H1 (cell line): ENCODE data around the gene NR2E1. TPM values are rescaled to one million over a fixed set of nuclear protein-coding genes. Genes with fewer than 3 reads are reported as not detected.
A peak's percentile ranks its signal among the peaks of the same experiment; 100 is the strongest.

Experiments
- CTCF ChIA-PET: fragments of 300-600 bp; sonication (Branson Sonifier 250); formaldehyde crosslinking; loops from one replicate; lab custom pipeline; 2021; ENCODE audit not compliant: partially characterized antibody; lab: Charles Lee
- POLR2A ChIA-PET: fragments of 300-600 bp; sonication (Branson Sonifier 250); formaldehyde crosslinking; loops from one replicate; lab custom pipeline; 2021; ENCODE audit warnings: inconsistent platforms; ENCODE audit not compliant: partially characterized antibody; lab: Charles Lee
- DNase-seq, 2 experiments: peaks; one replicate each; pipeline versions ENCODE4 v3.0.0 to v3.0.0-alpha.2; 2010 to 2022; ENCODE audit warnings: low spot score in 2 of 2, low read depth in 1 of 2, mixed read lengths in 1 of 2
- FAIRE-seq: peaks from 2 replicates; lab custom pipeline; 2011; peaks lifted over from hg19 to GRCh38; lab: Jason Lieb, UNC
- H2AFZ ChIP-seq: 2 replicates; pipeline ENCODE4 v1.8.1; 2012; ENCODE audit warnings: low read length, inconsistent platforms
- H2AK5ac ChIP-seq: 2 replicates; pipeline ENCODE4 v1.6.1; 2013; ENCODE audit warnings: low read depth, low read length
- H2BK120ac ChIP-seq: replicated peaks from 2 replicates; pipeline ENCODE3; 2013; ENCODE audit warnings: low read depth, low read length, inconsistent platforms
- H2BK12ac ChIP-seq: 2 replicates; pipeline ENCODE4 v1.6.1; 2013; ENCODE audit warnings: low read depth, low read length
- H2BK15ac ChIP-seq: 2 replicates; pipeline ENCODE4 v1.6.1; 2013; ENCODE audit warnings: low read length
- H2BK20ac ChIP-seq: 2 replicates; pipeline ENCODE4 v1.6.1; 2013; ENCODE audit warnings: low read length
- H2BK5ac ChIP-seq: 2 replicates; pipeline ENCODE4 v1.6.1; 2013; ENCODE audit warnings: low read depth, low read length
- H3K14ac ChIP-seq: 2 replicates; pipeline ENCODE4 v1.6.1; 2013; ENCODE audit warnings: inconsistent platforms; ENCODE audit not compliant: insufficient read length
- H3K18ac ChIP-seq: 2 replicates; pipeline ENCODE4 v1.6.1; 2013; ENCODE audit warnings: low read length; ENCODE audit errors: extremely low read depth
- H3K23ac ChIP-seq: 2 replicates; pipeline ENCODE4 v1.6.1; 2013; ENCODE audit warnings: inconsistent platforms; ENCODE audit not compliant: insufficient read length
- H3K23me2 ChIP-seq: 2 replicates; pipeline ENCODE4 v1.6.1; 2013; ENCODE audit warnings: low read depth, low read length
- H3K27ac ChIP-seq: 2 replicates; pipeline ENCODE4 v1.6.1; 2011; ENCODE audit warnings: low read depth, low read length, inconsistent platforms
- H3K27me3 ChIP-seq, 4 experiments: replicated peaks in 1 of 4; 1 replicate in 1 of 4; 2 replicates in 3 of 4; pipeline versions ENCODE4 v1.6.1 to v1.8.1; 2011 to 2013; ENCODE audit warnings: low read length in 3 of 4, mild to moderate bottlenecking in 3 of 4, inconsistent platforms in 2 of 4, mixed read lengths in 2 of 4, moderate library complexity in 1 of 4; ENCODE audit not compliant: control insufficient read depth in 3 of 4, insufficient read depth in 3 of 4; ENCODE audit errors: extremely low read depth in 1 of 4
- H3K36me3 ChIP-seq, 4 experiments: 2 replicates each; pipeline versions ENCODE4 v1.6.1 to v1.8.1; 2011 to 2013; ENCODE audit warnings: mild to moderate bottlenecking in 4 of 4, low read length in 3 of 4, moderate library complexity in 2 of 4, control low read depth in 1 of 4, inconsistent platforms in 1 of 4; ENCODE audit not compliant: insufficient read depth in 4 of 4, control insufficient read depth in 2 of 4
- H3K4ac ChIP-seq: replicated peaks from 2 replicates; pipeline ENCODE3; 2013; ENCODE audit warnings: low read length, low read depth, mixed read lengths, inconsistent platforms; ENCODE audit not compliant: insufficient read length
- H3K4me1 ChIP-seq, 4 experiments: replicated peaks in 1 of 4; 1 replicate in 1 of 4; 2 replicates in 3 of 4; pipeline versions ENCODE4 v1.6.1 to v1.8.1; 2011 to 2013; ENCODE audit warnings: low read length in 3 of 4, inconsistent platforms in 2 of 4, mixed read lengths in 1 of 4; ENCODE audit not compliant: insufficient read depth in 4 of 4, control insufficient read depth in 3 of 4
- H3K4me2 ChIP-seq, 2 experiments: 2 replicates each; pipeline versions ENCODE4 v1.6.1 to v1.8.1; 2011 to 2013; ENCODE audit warnings: low read depth in 2 of 2, low read length in 2 of 2, control low read depth in 1 of 2, inconsistent platforms in 1 of 2, mild to moderate bottlenecking in 1 of 2; ENCODE audit not compliant: insufficient read depth in 1 of 2
- H3K4me3 ChIP-seq, 4 experiments: fragments of 200-600, 300-600 bp in 1 of 4; sonication (generic), shearing (Covaris generic), sonication (Bioruptor Twin) in 1 of 4; 2 replicates each; pipeline versions ENCODE4 v1.5.1 to v1.8.1; 2011 to 2016; ENCODE audit warnings: low read length in 4 of 4, low read depth in 3 of 4, control low read depth in 2 of 4, inconsistent platforms in 2 of 4, mild to moderate bottlenecking in 2 of 4, mixed read lengths in 1 of 4, moderate library complexity in 1 of 4; ENCODE audit not compliant: insufficient read depth in 2 of 4; ENCODE audit errors: extremely low read depth in 1 of 4
- H3K56ac ChIP-seq: replicated peaks from 2 replicates; pipeline ENCODE3; 2013; ENCODE audit warnings: low read depth, mild to moderate bottlenecking, mixed read lengths, low read length, inconsistent platforms; ENCODE audit not compliant: insufficient read length
- H3K79me1 ChIP-seq: 2 replicates; pipeline ENCODE4 v1.6.1; 2013; ENCODE audit warnings: low read depth, low read length, control low read depth
- H3K79me2 ChIP-seq, 2 experiments: 2 replicates each; pipeline versions ENCODE4 v1.6.1 to v1.8.1; 2012 to 2013; ENCODE audit warnings: low read length in 2 of 2, mild to moderate bottlenecking in 2 of 2, inconsistent platforms in 1 of 2; ENCODE audit not compliant: insufficient read depth in 2 of 2, control insufficient read depth in 1 of 2
- H3K9ac ChIP-seq, 4 experiments: replicated peaks in 1 of 4; 1 replicate in 1 of 4; 2 replicates in 3 of 4; pipeline versions ENCODE4 v1.6.1 to v1.8.1; 2011 to 2013; ENCODE audit warnings: low read depth in 3 of 4, low read length in 3 of 4, control low read depth in 2 of 4, mild to moderate bottlenecking in 2 of 4, moderate library complexity in 2 of 4, inconsistent platforms in 1 of 4; ENCODE audit errors: extremely low read depth in 1 of 4
- H3K9me3 ChIP-seq, 2 experiments: 2 replicates each; pipeline versions ENCODE4 v1.6.1 to v1.8.1; 2012 to 2013; ENCODE audit warnings: mild to moderate bottlenecking in 2 of 2, moderate library complexity in 2 of 2, control low read depth in 1 of 2, inconsistent platforms in 1 of 2, low read depth in 1 of 2, low read length in 1 of 2, mixed read lengths in 1 of 2; ENCODE audit not compliant: insufficient read depth in 2 of 2
- H4K20me1 ChIP-seq, 2 experiments: replicated peaks in 1 of 2; 2 replicates each; pipeline versions ENCODE3 to v1.8.1; 2011 to 2013; ENCODE audit warnings: inconsistent platforms in 2 of 2, low read length in 2 of 2, mild to moderate bottlenecking in 1 of 2; ENCODE audit not compliant: insufficient read depth in 2 of 2, control insufficient read depth in 1 of 2
- H4K5ac ChIP-seq: 2 replicates; pipeline ENCODE4 v1.6.1; 2013; ENCODE audit warnings: low read length, low read depth, mixed read lengths, inconsistent platforms; ENCODE audit not compliant: insufficient read length
- H4K8ac ChIP-seq: 2 replicates; pipeline ENCODE4 v1.8.0; 2013; ENCODE audit warnings: mild to moderate bottlenecking, moderate library complexity, low read length, inconsistent platforms; ENCODE audit not compliant: insufficient read depth; ENCODE audit errors: extremely low read depth
- H4K91ac ChIP-seq: replicated peaks from 2 replicates; pipeline ENCODE3; 2013; ENCODE audit warnings: low read length, mixed read lengths, inconsistent platforms; ENCODE audit not compliant: insufficient read length
- CHD1 ChIP-seq: IDR thresholded peaks from 2 replicates; pipeline ENCODE4 v1.6.1; 2012; ENCODE audit warnings: low read depth, low read length, improper control_type of control experiment
- JUND ChIP-seq: IDR thresholded peaks from 2 replicates; pipeline ENCODE4 v1.6.1; 2011; ENCODE audit warnings: mild to moderate bottlenecking, improper control_type of control experiment, low read length
- POU5F1 ChIP-seq: IDR thresholded peaks from 2 replicates; pipeline ENCODE4 v1.6.1; 2011; ENCODE audit warnings: low read depth, mild to moderate bottlenecking, low read length, moderate library complexity
- SIN3A ChIP-seq, 2 experiments: IDR thresholded peaks in 1 of 2; conservative IDR thresholded peaks in 1 of 2; 2 replicates each; pipeline ENCODE4 v1.6.1; 2011 to 2012; ENCODE audit warnings: low read length in 2 of 2, improper control_type of control experiment in 1 of 2, low read depth in 1 of 2, mild to moderate bottlenecking in 1 of 2
- SIRT6 ChIP-seq: IDR thresholded peaks from one replicate; pipeline ENCODE4 v1.7.1; 2012; ENCODE audit warnings: low read length, inconsistent platforms
- SIX5 ChIP-seq: IDR thresholded peaks from 2 replicates; pipeline ENCODE4 v1.6.1; 2011; ENCODE audit warnings: mild to moderate bottlenecking, low read depth, low read length
- TEAD4 ChIP-seq: IDR thresholded peaks from 2 replicates; pipeline ENCODE4 v1.6.1; 2012; ENCODE audit warnings: low read depth, low read length, inconsistent platforms, mixed read lengths
- WGBS, 2 experiments: shearing (Covaris generic) in 1 of 2; methylation state at CpG; one replicate each; pipeline versions ENCODE4 v1.1.6 to v1.1.7; 2013 to 2015; ENCODE audit warnings: low lambda C conversion rate in 2 of 2, mixed read lengths in 2 of 2, inconsistent platforms in 1 of 2, low coverage in 1 of 2, missing lambda C conversion rate in 1 of 2; ENCODE audit not compliant: insufficient replicate concordance in 2 of 2, insufficient coverage in 1 of 2, insufficient read length in 1 of 2; ENCODE audit errors: extremely low coverage in 1 of 2, missing lambda C conversion rate in 1 of 2; 5-methylcytosine and 5-hydroxymethylcytosine counted together
- polyA plus RNA-seq, 7 experiments: library from polyadenylated mRNA; depleted of rRNA in 3 of 7; stranded (reverse) in 5 of 7; unstranded in 2 of 7; fragments of >200 nt in 5 of 7; fragments of 200-250 nt in 2 of 7; gene quantifications; 1 replicate in 5 of 7; 2 replicates in 1 of 7; 4 replicates in 1 of 7; pipeline versions ENCODE4 v1.2.1 to v1.2.3, GENCODE V29; 2011 to 2013; ENCODE audit warnings: missing spikeins in 2 of 7, mixed read lengths in 2 of 7
- total RNA-seq: library from RNA; stranded (reverse); fragmentation: NEBNext Ultra II Directional; extraction: Animal tissue kit (Norgen Biotek cat#: 25700); gene quantifications from 2 replicates; pipeline ENCODE4 v1.2.1, GENCODE V29; 2021
- TF ChIP-seq, protein P1 (sequence below): IDR thresholded peaks from 2 replicates; pipeline ENCODE4 v1.6.1; 2011; ENCODE audit warnings: low read depth, mild to moderate bottlenecking, low read length; ENCODE audit not compliant: insufficient read depth

NR2E1 gene
- total and polyA plus RNA-seq, 2 of the 8 experiments (the other 6 are each of a cell fraction or from before 2014, with no cell fraction given) = not detected

DNA sequence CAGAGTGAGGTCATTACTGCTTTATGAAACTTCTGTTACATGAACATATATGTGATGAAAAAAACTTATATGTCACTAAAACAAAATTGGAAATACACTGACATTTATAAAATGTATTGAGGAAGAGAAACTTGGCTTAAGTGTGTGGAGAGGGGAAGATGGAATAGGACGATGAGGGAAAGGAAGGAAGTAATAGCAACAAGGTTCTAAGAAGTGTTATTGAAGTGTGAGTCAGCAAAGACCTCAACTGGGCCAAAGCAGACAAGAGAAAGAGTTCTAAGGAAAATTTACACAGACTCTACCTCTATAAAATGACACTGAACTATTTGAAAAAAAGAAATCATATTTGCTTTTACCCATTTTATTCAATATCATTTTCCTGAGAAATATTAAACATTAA is 56.7 kb downstream of the NR2E1 start:
- H3K4me1 ChIP-seq = no peaks in the 10 kb centered on the region; a peak in 1 of 7 replicates
- no peaks in the 10 kb centered on the region for H4K20me1 ChIP-seq
- no peak overlapping the region for H4K5ac ChIP-seq
- no peak overlapping the region for H3K18ac ChIP-seq
- H4K91ac ChIP-seq = no peak overlapping the region
- H2BK120ac ChIP-seq = no peak overlapping the region
- no peaks in the 10 kb centered on the region for H3K27me3 ChIP-seq
- CTCF ChIA-PET = interaction anchor here (0.7 kb wide), 1 partner anchor 679 kb away, joined by 3 read pairs; no protein-coding TSS in a partner anchor
- H2BK5ac ChIP-seq = no peak overlapping the region
- no peak overlapping the region for H2BK15ac ChIP-seq
- no peak overlapping the region for H2AK5ac ChIP-seq
- H2BK12ac ChIP-seq = no peak overlapping the region
- H3K4me2 ChIP-seq = no peak overlapping the region
- no peak overlapping the region for H3K14ac ChIP-seq
- no peaks in the 10 kb centered on the region for H3K79me1 ChIP-seq
- no peak for DNase-seq
- no peak overlapping the region for H3K27ac ChIP-seq
- H3K4ac ChIP-seq = no peak overlapping the region
- H3K56ac ChIP-seq = peak overlapping the region; percentile 74
- no peak overlapping the region for H2AFZ ChIP-seq
- 94 to 100% methylated on average over 1 of the region's 1 CpG for WGBS, 2 experiments
- H3K23ac ChIP-seq = no peak overlapping the region
- no peak overlapping the region for H3K4me3 ChIP-seq
- FAIRE-seq = no peak
- POLR2A ChIA-PET = interaction anchor here (0.6 kb wide), 1 partner anchor 186 kb away, joined by 3 read pairs; no protein-coding TSS in a partner anchor
- H4K8ac ChIP-seq = no peak overlapping the region
- H2BK20ac ChIP-seq = no peak overlapping the region
- H3K79me2 ChIP-seq = no peaks in the 10 kb centered on the region
- H3K9me3 ChIP-seq = no peaks in the 10 kb centered on the region
- H3K9ac ChIP-seq = no peak overlapping the region
- no peaks in the 10 kb centered on the region; the same call in 1 of the 2 replicates for H3K23me2 ChIP-seq
- peaks cover 0 to 3% (median 0%) of the 10 kb centered on the region in 4 experiments; a peak in 2 of 8 replicates for H3K36me3 ChIP-seq
- TF ChIP-seq CHD1 (no peak), POU5F1 (no peak), SIX5 (no peak), JUND (no peak), SIN3A (conservative IDR thresholded peaks at IDR 0.05 in 1 of 2, IDR thresholded peaks at IDR 0.05 in 1 of 2; ENCODE audit: low read depth in 1 of 2, low read length in 2 of 2) (no peak), TEAD4 (no peak), SIRT6 (no peak)
- TF ChIP-seq, protein P1, sequence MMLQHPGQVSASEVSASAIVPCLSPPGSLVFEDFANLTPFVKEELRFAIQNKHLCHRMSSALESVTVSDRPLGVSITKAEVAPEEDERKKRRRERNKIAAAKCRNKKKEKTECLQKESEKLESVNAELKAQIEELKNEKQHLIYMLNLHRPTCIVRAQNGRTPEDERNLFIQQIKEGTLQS = no peak
